Spleen (tissue), 7 donors: ENCODE data around the gene JOSD2.

ENCODE experiments used
- CTCF ChIP-seq, 11 experiments: fragments of 200-600 bp in 7 of 11; fragments of 450-650 bp in 4 of 11; sonication (generic) in 4 of 11; IDR thresholded peaks in 8 of 11; conservative IDR thresholded peaks in 3 of 11; 1 replicate in 7 of 11; 2 replicates in 4 of 11; pipeline versions ENCODE4 v1.4.0 to v1.8.0; 2016 to 2021; ENCODE audit warnings: antibody characterized with exemption in 11 of 11, inconsistent platforms in 4 of 11, mild to moderate bottlenecking in 1 of 11
- POLR2A ChIP-seq, 3 donors: fragments of 450-650 bp; IDR thresholded peaks; one replicate each; pipeline ENCODE4 v1.5.1; 2017; ENCODE audit warnings: antibody characterized with exemption in 3 of 3, mild to moderate bottlenecking in 1 of 3
- donor health status: DM: no; HTN: no; CAD: no; lungs with moderate emphysema.
- donor health status: DM: no; HTN: no; CAD: no.
- donor health status: DM: no; HTN: no; CAD: no.

- TF ChIP-seq CTCF (IDR thresholded peaks at IDR 0.05 in 8 of 11, conservative IDR thresholded peaks at IDR 0.05 in 3 of 11) (no peak), POLR2A (IDR thresholded peaks at IDR 0.05) (no peak)
Observed at GRCh38 chr19:50466706-50467039, 44.3 kb downstream of the JOSD2 start.
